ENCODE measurements around the gene SPTB. TPM values are rescaled to one million over a fixed set of nuclear protein-coding genes. Genes with fewer than 3 reads are reported as not detected.

Gene SPTB
- total RNA-seq, 4 donors from 2014 or later, result 0.13 to 3.8 (median 1.5) TPM

DNA sequence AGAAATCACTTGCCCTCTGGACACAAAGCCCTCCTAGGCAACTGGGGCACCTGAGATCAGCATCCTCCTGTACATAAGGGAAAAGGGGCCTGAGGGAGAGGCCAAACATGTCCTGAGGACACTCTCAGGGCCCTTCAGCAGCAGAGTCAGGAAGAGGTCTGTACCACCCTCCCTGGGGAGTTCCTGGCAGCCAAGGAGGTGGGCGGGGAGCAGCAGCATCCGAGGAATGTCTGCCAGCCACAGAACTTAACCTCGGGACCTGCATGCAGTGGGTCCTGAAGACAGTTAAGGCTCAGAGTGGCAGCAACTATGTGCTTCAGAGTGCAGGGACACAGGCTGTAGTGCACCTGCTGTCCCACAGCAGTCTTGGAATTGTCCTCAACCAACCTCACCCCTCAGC lies 62.1 kb downstream of the SPTB start:
- Histone ChIP-seq H3K4me3 (no peak overlapping the region), H3K9me3 (no peaks in the 10 kb centered on the region), H3K36me3 (no peaks in the 10 kb centered on the region), H3K27ac (no peak overlapping the region), H3K4me1 (no peaks in the 10 kb centered on the region), H3K27me3 (peaks cover 0 to 27% (median 0%) of the 10 kb centered on the region in 4 donors)
- DNase-seq, result no peak
- intact Hi-C loops (cut with DNase I), result no loop called here
- WGBS, 2 donors, result no CpG with 5 or more reads among the region's 3 CpGs
- TF ChIP-seq, protein P1, sequence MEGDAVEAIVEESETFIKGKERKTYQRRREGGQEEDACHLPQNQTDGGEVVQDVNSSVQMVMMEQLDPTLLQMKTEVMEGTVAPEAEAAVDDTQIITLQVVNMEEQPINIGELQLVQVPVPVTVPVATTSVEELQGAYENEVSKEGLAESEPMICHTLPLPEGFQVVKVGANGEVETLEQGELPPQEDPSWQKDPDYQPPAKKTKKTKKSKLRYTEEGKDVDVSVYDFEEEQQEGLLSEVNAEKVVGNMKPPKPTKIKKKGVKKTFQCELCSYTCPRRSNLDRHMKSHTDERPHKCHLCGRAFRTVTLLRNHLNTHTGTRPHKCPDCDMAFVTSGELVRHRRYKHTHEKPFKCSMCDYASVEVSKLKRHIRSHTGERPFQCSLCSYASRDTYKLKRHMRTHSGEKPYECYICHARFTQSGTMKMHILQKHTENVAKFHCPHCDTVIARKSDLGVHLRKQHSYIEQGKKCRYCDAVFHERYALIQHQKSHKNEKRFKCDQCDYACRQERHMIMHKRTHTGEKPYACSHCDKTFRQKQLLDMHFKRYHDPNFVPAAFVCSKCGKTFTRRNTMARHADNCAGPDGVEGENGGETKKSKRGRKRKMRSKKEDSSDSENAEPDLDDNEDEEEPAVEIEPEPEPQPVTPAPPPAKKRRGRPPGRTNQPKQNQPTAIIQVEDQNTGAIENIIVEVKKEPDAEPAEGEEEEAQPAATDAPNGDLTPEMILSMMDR (IDR thresholded peaks at IDR 0.05), result no peak
- TF ChIP-seq POLR2A (IDR thresholded peaks at IDR 0.05), result no peak

DNA sequence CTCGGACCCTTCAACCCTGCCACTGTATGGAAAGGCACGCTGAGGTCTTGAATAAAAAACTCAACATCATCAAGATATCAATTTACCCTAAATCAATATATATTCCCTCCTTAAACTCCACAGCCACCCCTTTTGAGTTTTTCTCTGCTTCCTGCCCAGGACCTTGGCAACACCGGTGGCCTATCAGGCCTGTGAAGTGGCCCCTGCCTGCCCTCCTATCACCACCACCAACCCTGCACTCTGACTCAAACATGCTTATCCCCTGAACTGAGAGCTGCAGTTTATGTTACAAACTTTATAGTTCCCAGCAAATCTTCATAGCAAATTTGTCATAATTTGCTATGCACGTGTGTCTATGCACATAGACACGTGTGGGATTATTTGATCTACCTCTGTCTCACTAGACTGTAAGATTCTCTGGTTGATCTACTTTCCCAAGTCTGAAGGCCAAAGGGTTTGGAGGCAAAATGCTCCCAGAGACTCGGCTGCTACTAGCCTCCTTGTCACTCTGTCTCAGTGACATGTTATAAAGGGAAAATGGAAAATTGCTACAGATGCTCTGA lies 63.4 kb downstream of the SPTB start:
- intact Hi-C loops (cut with DNase I), result no loop called here
- no peak for DNase-seq
- Histone ChIP-seq H3K36me3 (no peaks in the 10 kb centered on the region), H3K4me1 (peaks cover 0 to 6% (median 6%) of the 10 kb centered on the region in 3 donors), H3K27me3 (peaks cover 0 to 24% (median 0%) of the 10 kb centered on the region in 4 donors), H3K9me3 (no peaks in the 10 kb centered on the region), H3K4me3 (no peak overlapping the region), H3K27ac (no peak overlapping the region)
- TF ChIP-seq POLR2A (IDR thresholded peaks at IDR 0.05), result no peak
- TF ChIP-seq, protein P1 (IDR thresholded peaks at IDR 0.05), result no peak
- 90 to 91% methylated on average over 5 to 6 of the region's 6 CpGs for WGBS, 2 donors

DNA sequence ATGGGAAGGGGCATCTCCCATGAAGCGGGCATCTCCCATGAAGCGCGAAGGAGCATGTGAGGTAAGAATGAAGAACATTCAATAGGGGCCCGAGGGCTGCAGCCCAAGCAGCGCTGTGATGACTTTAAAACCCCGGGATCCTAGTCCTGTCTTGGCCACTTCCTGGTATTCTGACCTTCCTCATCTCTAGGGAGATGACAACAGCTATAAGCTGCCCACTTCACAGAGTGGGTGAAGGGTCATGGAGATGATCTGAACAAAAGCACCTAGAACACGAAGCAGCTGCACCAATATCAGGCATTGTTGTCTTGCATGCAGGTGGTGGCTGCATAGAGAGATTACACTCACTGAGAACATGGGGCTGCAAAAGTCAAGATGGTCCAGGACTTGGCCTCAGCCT lies 64.5 kb downstream of the SPTB start:
- no peaks in the 10 kb centered on the region for H3K36me3 ChIP-seq
- no peak overlapping the region for H3K4me3 ChIP-seq
- H3K27ac ChIP-seq, result no peak overlapping the region
- DNase-seq, result no peak
- no peaks in the 10 kb centered on the region for H3K9me3 ChIP-seq
- H3K27me3 ChIP-seq, result peaks cover 0 to 29% (median 0%) of the 10 kb centered on the region in 4 donors
- 78 to 85% methylated on average over 7 of the region's 7 CpGs for WGBS, 2 donors
- TF ChIP-seq, protein P1 (IDR thresholded peaks at IDR 0.05), result no peak
- no peak for TF ChIP-seq POLR2A (IDR thresholded peaks at IDR 0.05)
- peaks cover 0 to 6% (median 6%) of the 10 kb centered on the region in 3 donors for H3K4me1 ChIP-seq
- intact Hi-C loops (cut with DNase I), result no loop called here

DNA sequence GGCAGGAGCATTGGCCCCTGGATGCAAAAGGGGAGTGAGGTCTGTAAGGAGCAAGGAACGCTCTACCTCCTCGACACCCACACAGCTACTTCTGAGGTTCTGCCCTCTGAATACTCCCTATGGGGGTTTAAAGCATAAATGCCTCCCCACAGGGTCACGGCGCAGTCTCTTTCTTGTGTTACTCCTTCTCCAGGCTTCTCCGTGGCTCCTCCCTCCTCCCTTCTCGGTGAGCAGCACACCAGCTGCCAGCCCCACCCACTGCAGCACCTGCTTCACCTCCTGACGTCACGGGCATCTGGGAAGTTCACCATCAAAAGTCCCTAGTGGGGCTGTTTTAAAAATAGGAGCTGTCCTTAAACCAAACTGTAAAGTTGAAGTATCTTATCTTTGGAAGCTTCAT lies 67.3 kb downstream of the SPTB start:
- TF ChIP-seq, protein P1 (IDR thresholded peaks at IDR 0.05), result no peak
- no peak for TF ChIP-seq POLR2A (IDR thresholded peaks at IDR 0.05)
- H3K27me3 ChIP-seq, result peaks cover 0 to 13% (median 0%) of the 10 kb centered on the region in 4 donors
- WGBS, 2 donors, result 37 to 38% methylated on average over 7 to 8 of the region's 8 CpGs
- intact Hi-C loops (cut with DNase I), result no loop called here
- H3K27ac ChIP-seq, result no peak overlapping the region
- no peak overlapping the region for H3K4me3 ChIP-seq
- DNase-seq, result no peak
- no peaks in the 10 kb centered on the region for H3K36me3 ChIP-seq
- peaks cover 0 to 6% (median 6%) of the 10 kb centered on the region in 3 donors for H3K4me1 ChIP-seq
- H3K9me3 ChIP-seq, result no peaks in the 10 kb centered on the region

DNA sequence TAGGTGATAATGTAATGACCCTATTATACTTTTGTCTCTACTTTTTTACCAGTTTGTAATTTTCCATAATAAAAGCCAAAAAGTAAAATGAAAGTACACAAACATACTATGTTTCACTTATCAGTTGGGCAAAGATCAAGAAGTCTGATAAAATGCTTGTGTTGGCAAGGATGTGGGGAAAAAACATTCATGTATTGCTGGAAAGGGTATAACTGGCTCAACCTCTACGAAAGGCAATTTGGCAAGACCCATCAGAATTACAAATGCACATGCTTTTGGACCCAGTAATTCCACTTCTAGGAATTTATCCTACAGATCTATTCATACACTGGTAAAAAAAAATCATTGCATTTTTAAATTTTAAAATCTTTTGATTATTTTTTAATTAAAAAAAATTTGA lies 68.0 kb downstream of the SPTB start:
- no peak for DNase-seq
- intact Hi-C loops (cut with DNase I), result no loop called here
- H3K9me3 ChIP-seq, result no peaks in the 10 kb centered on the region
- no peaks in the 10 kb centered on the region for H3K36me3 ChIP-seq
- H3K4me3 ChIP-seq, result no peak overlapping the region
- WGBS, 2 donors, result 14 to 37% methylated on average over 1 of the region's 1 CpG
- peaks cover 0 to 13% (median 0%) of the 10 kb centered on the region in 4 donors for H3K27me3 ChIP-seq
- H3K27ac ChIP-seq, result no peak overlapping the region
- H3K4me1 ChIP-seq, result peaks cover 0 to 11% (median 6%) of the 10 kb centered on the region in 3 donors
- no peak for TF ChIP-seq POLR2A (IDR thresholded peaks at IDR 0.05)
- TF ChIP-seq, protein P1 (IDR thresholded peaks at IDR 0.05), result no peak

Measured in esophagus squamous epithelium (tissue), 5 donors.